ENCODE measurements around the gene MARCHF10.

- TF ChIP-seq CTCF (IDR thresholded peaks at IDR 0.05 in 2 of 3, conservative IDR thresholded peaks at IDR 0.05 in 1 of 3; ENCODE audit: borderline replicate concordance in 1 of 3, insufficient read depth in 1 of 3, low read depth in 2 of 3, low read length in 2 of 3) (no peak), POLR2A (IDR thresholded peaks at IDR 0.05; ENCODE audit: borderline replicate concordance, extremely low read depth, insufficient read depth, insufficient read length) (no peak), EZH2 (IDR thresholded peaks at IDR 0.05) (no peak), CBX3 (IDR thresholded peaks at IDR 0.05; ENCODE audit: low read depth) (no peak)
Observed at GRCh38 chr17:62675260-62675659, 132.9 kb downstream of the MARCHF10 start.
